WTC11 (cell line): ENCODE measurements around the gene KCNMA1.

Experiments
- CBFB ChIP-seq: sonication (generic); formaldehyde crosslinking; IDR thresholded peaks from 2 replicates; pipeline ENCODE4 v1.8.1; 2022; ENCODE audit warnings: mild to moderate bottlenecking, low read depth, missing genetic modification reagents
- FOXK1 ChIP-seq: sonication (generic); formaldehyde crosslinking; IDR thresholded peaks from 2 replicates; pipeline ENCODE4 v1.8.0; 2022; ENCODE audit warnings: mild to moderate bottlenecking, moderate library complexity, missing genetic modification reagents
- SP1 ChIP-seq: sonication (generic); formaldehyde crosslinking; conservative IDR thresholded peaks from 2 replicates; pipeline ENCODE4 v1.8.1; 2022; ENCODE audit warnings: missing genetic modification reagents
- ZNF263 ChIP-seq: sonication (generic); formaldehyde crosslinking; IDR thresholded peaks from 2 replicates; pipeline ENCODE4 v1.8.1; 2022; ENCODE audit warnings: low read depth, mild to moderate bottlenecking, moderate library complexity, missing genetic modification reagents
- TF ChIP-seq, protein P1 (sequence below): fragments of 200-600 bp; IDR thresholded peaks from 2 replicates; pipeline ENCODE4 v1.8.0; 2022; ENCODE audit warnings: antibody characterized with exemption
- TF ChIP-seq, protein P2 (sequence below): sonication (generic); formaldehyde crosslinking; IDR thresholded peaks from 2 replicates; pipeline ENCODE4 v1.8.1; 2023; ENCODE audit warnings: mild to moderate bottlenecking, missing genetic modification reagents, borderline replicate concordance
- TF ChIP-seq, protein P3 (sequence below): sonication (generic); formaldehyde crosslinking; IDR thresholded peaks from 2 replicates; pipeline ENCODE4 v1.8.1; 2023; ENCODE audit warnings: mild to moderate bottlenecking, missing genetic modification reagents, moderate library complexity
- TF ChIP-seq, protein P4 (sequence below): sonication (generic); formaldehyde crosslinking; conservative IDR thresholded peaks from 2 replicates; pipeline ENCODE4 v1.8.1; 2023; ENCODE audit warnings: mild to moderate bottlenecking, low read depth, missing genetic modification reagents, moderate library complexity

DNA sequence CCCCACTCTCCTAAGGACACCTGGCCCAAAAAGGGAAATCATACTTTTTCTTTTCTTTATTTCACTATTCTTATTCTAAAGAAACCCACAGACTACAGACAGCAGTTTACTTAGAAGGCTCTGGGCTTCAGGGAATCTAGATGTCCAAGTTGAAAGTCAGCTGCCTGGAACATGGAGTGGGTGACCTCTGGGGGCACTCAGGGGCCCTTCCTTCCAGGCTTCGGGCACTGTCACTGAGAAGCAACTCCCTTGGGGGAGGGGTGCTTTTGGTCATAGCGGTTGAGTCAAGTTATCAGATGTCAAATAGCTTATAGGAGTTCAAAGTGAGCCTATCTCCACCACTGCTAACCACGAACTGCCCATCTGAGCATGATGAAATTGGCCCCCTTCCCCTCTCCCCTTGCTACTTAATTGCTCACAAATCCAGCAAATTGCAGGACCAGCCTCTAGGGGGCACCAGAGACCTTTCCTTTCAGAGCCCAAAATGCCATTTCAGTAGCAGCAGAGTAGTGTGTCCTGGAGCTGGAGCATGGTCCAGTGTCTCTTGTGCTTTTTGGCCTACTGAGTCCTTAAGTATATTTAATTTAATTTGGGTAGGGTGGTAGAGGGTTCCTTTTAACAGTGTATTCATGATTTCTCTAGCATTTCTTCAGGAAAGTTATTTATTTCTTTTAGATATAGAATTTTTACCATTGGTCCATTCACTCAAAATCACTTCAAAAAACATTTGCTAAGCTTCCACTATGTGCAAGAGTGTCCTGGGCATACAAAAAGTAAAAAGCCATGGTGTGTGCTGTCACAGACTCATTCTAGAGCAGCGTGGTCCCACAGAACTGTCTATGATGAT is 463.8 kb downstream of the KCNMA1 start:
- no peak for TF ChIP-seq SP1 (CRISPR knock-in tag)
- TF ChIP-seq, protein P1, sequence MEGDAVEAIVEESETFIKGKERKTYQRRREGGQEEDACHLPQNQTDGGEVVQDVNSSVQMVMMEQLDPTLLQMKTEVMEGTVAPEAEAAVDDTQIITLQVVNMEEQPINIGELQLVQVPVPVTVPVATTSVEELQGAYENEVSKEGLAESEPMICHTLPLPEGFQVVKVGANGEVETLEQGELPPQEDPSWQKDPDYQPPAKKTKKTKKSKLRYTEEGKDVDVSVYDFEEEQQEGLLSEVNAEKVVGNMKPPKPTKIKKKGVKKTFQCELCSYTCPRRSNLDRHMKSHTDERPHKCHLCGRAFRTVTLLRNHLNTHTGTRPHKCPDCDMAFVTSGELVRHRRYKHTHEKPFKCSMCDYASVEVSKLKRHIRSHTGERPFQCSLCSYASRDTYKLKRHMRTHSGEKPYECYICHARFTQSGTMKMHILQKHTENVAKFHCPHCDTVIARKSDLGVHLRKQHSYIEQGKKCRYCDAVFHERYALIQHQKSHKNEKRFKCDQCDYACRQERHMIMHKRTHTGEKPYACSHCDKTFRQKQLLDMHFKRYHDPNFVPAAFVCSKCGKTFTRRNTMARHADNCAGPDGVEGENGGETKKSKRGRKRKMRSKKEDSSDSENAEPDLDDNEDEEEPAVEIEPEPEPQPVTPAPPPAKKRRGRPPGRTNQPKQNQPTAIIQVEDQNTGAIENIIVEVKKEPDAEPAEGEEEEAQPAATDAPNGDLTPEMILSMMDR, result peak; percentile 86
- no peak for TF ChIP-seq FOXK1 (CRISPR knock-in tag)
- no peak for TF ChIP-seq ZNF263 (CRISPR knock-in tag)
- TF ChIP-seq CBFB (CRISPR knock-in tag), result no peak
- TF ChIP-seq, protein P2, sequence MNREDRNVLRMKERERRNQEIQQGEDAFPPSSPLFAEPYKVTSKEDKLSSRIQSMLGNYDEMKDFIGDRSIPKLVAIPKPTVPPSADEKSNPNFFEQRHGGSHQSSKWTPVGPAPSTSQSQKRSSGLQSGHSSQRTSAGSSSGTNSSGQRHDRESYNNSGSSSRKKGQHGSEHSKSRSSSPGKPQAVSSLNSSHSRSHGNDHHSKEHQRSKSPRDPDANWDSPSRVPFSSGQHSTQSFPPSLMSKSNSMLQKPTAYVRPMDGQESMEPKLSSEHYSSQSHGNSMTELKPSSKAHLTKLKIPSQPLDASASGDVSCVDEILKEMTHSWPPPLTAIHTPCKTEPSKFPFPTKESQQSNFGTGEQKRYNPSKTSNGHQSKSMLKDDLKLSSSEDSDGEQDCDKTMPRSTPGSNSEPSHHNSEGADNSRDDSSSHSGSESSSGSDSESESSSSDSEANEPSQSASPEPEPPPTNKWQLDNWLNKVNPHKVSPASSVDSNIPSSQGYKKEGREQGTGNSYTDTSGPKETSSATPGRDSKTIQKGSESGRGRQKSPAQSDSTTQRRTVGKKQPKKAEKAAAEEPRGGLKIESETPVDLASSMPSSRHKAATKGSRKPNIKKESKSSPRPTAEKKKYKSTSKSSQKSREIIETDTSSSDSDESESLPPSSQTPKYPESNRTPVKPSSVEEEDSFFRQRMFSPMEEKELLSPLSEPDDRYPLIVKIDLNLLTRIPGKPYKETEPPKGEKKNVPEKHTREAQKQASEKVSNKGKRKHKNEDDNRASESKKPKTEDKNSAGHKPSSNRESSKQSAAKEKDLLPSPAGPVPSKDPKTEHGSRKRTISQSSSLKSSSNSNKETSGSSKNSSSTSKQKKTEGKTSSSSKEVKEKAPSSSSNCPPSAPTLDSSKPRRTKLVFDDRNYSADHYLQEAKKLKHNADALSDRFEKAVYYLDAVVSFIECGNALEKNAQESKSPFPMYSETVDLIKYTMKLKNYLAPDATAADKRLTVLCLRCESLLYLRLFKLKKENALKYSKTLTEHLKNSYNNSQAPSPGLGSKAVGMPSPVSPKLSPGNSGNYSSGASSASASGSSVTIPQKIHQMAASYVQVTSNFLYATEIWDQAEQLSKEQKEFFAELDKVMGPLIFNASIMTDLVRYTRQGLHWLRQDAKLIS (CRISPR knock-in tag), result no peak
- TF ChIP-seq, protein P3, sequence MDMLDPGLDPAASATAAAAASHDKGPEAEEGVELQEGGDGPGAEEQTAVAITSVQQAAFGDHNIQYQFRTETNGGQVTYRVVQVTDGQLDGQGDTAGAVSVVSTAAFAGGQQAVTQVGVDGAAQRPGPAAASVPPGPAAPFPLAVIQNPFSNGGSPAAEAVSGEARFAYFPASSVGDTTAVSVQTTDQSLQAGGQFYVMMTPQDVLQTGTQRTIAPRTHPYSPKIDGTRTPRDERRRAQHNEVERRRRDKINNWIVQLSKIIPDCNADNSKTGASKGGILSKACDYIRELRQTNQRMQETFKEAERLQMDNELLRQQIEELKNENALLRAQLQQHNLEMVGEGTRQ, result no peak
- TF ChIP-seq, protein P4, sequence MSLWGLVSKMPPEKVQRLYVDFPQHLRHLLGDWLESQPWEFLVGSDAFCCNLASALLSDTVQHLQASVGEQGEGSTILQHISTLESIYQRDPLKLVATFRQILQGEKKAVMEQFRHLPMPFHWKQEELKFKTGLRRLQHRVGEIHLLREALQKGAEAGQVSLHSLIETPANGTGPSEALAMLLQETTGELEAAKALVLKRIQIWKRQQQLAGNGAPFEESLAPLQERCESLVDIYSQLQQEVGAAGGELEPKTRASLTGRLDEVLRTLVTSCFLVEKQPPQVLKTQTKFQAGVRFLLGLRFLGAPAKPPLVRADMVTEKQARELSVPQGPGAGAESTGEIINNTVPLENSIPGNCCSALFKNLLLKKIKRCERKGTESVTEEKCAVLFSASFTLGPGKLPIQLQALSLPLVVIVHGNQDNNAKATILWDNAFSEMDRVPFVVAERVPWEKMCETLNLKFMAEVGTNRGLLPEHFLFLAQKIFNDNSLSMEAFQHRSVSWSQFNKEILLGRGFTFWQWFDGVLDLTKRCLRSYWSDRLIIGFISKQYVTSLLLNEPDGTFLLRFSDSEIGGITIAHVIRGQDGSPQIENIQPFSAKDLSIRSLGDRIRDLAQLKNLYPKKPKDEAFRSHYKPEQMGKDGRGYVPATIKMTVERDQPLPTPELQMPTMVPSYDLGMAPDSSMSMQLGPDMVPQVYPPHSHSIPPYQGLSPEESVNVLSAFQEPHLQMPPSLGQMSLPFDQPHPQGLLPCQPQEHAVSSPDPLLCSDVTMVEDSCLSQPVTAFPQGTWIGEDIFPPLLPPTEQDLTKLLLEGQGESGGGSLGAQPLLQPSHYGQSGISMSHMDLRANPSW (CRISPR knock-in tag), result no peak
